Upper lobe of left lung (tissue), 6 donors: ENCODE data around the gene RDH5. TPM values are rescaled to one million over a fixed set of nuclear protein-coding genes. Genes with fewer than 3 reads are reported as not detected.

ENCODE experiments used
- ATAC-seq, 2 donors: fragments of 200-7000 bp; cut with Tn5 transposase; one replicate each; pipeline ENCODE4 v1.9.1; 2022; ENCODE audit warnings: mild to moderate bottlenecking in 2 of 2, moderate library complexity in 2 of 2; ENCODE audit not compliant: low FRiP score in 2 of 2
- DNase-seq, 2 donors: peaks; one replicate each; pipeline ENCODE4 v3.0.0-alpha.2; 2019 to 2020
- H3K27ac ChIP-seq, 4 donors: fragments of 200-600 bp; sonication (generic); one replicate each; pipeline ENCODE4 v1.5.1; 2016 to 2019
- H3K27me3 ChIP-seq, 4 donors: fragments of 200-600 bp; sonication (generic); one replicate each; pipeline ENCODE4 v1.5.1; 2017 to 2019
- H3K36me3 ChIP-seq, 4 donors: fragments of 200-600 bp; sonication (generic); one replicate each; pipeline ENCODE4 v1.5.1; 2016 to 2019
- H3K4me1 ChIP-seq, 4 donors: fragments of 200-600 bp; sonication (generic); one replicate each; pipeline ENCODE4 v1.5.1; 2018 to 2019
- H3K4me3 ChIP-seq, 4 donors: fragments of 200-600 bp; sonication (generic); one replicate each; pipeline ENCODE4 v1.5.1; 2017 to 2019; ENCODE audit warnings: mild to moderate bottlenecking in 2 of 4, moderate library complexity in 1 of 4
- H3K9me3 ChIP-seq, 4 donors: fragments of 200-600 bp; sonication (generic); one replicate each; pipeline ENCODE4 v1.5.1; 2018 to 2019
- EP300 ChIP-seq, 4 donors: sonication (generic); formaldehyde crosslinking; IDR thresholded peaks; one replicate each; pipeline ENCODE4 v1.5.1; 2017; ENCODE audit warnings: antibody characterized with exemption in 4 of 4, control low read depth in 2 of 4
- POLR2A ChIP-seq, 4 donors: fragments of 450-650 bp; IDR thresholded peaks; one replicate each; pipeline ENCODE4 v1.5.1; 2016 to 2017; ENCODE audit warnings: antibody characterized with exemption in 4 of 4, mild to moderate bottlenecking in 2 of 4
- POLR2AphosphoS5 ChIP-seq, 2 donors: sonication (generic); formaldehyde crosslinking; IDR thresholded peaks; one replicate each; pipeline ENCODE4 v1.5.1; 2017; ENCODE audit warnings: antibody characterized with exemption in 2 of 2
- WGBS, 2 donors: methylation state at CpG; one replicate each; pipeline ENCODE4 v1.1.5; 2017 to 2018; 5-methylcytosine and 5-hydroxymethylcytosine counted together
- total RNA-seq, 6 donors: library from RNA; depleted of rRNA in 4 of 6; stranded (reverse); fragments of >200 nt in 4 of 6; gene quantifications; one replicate each; pipeline versions ENCODE4 v1.1.0 to v1.2.1, GENCODE V29; 2016 to 2021
- TF ChIP-seq, protein P1 (sequence below), 6 experiments: fragments of 450-650 bp in 4 of 6; fragments of 200-600 bp in 2 of 6; sonication (generic) in 2 of 6; IDR thresholded peaks; one replicate each; pipeline ENCODE4 v1.5.1; 2016 to 2019; ENCODE audit warnings: antibody characterized with exemption in 6 of 6
- donor health status: DM: no; HTN: no; CAD: no; lungs with moderate emphysema.
- donor health status: DM: no; HTN: yes; CAD: no; lungs with severe emphysema.

Gene RDH5
- total RNA-seq, 6 donors from 2014 or later: 3.8 to 37.7 (median 5.6) TPM

DNA sequence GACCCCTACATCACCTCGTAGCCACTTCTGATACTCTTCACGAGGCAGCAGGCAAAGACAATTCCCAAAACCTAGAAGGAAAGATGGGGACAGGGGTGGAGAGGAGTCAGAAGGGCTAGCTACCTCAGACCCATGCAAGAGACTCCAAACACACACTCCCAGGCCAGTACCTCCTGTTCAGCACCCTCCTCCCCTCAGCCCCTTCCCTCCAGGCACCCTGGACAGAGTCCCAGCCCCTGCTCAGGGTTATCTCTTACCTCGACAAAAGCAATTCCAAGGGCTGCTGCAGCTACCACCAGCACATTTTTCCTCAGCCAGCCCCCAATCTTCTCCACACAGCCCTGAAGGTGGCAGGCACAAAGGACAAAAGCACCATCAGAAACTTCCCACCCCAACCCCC, 5.4 kb downstream of the RDH5 start:
- ATAC-seq: no peak
- Histone ChIP-seq H3K27ac (no peak overlapping the region), H3K4me3 (no peak overlapping the region), H3K9me3 (no peaks in the 10 kb centered on the region), H3K36me3 (peaks cover 10 to 46% (median 39%) of the 10 kb centered on the region in 4 donors), H3K4me1 (peaks cover 23 to 72% (median 35%) of the 10 kb centered on the region in 4 donors), H3K27me3 (no peaks in the 10 kb centered on the region)
- TF ChIP-seq EP300 (IDR thresholded peaks at IDR 0.05): no peak
- TF ChIP-seq POLR2AphosphoS5 (IDR thresholded peaks at IDR 0.05): no peak
- no peak for TF ChIP-seq POLR2A (IDR thresholded peaks at IDR 0.05)
- TF ChIP-seq, protein P1, sequence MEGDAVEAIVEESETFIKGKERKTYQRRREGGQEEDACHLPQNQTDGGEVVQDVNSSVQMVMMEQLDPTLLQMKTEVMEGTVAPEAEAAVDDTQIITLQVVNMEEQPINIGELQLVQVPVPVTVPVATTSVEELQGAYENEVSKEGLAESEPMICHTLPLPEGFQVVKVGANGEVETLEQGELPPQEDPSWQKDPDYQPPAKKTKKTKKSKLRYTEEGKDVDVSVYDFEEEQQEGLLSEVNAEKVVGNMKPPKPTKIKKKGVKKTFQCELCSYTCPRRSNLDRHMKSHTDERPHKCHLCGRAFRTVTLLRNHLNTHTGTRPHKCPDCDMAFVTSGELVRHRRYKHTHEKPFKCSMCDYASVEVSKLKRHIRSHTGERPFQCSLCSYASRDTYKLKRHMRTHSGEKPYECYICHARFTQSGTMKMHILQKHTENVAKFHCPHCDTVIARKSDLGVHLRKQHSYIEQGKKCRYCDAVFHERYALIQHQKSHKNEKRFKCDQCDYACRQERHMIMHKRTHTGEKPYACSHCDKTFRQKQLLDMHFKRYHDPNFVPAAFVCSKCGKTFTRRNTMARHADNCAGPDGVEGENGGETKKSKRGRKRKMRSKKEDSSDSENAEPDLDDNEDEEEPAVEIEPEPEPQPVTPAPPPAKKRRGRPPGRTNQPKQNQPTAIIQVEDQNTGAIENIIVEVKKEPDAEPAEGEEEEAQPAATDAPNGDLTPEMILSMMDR (IDR thresholded peaks at IDR 0.05): no peak
- DNase-seq: no peak
- WGBS, 2 donors: 69 to 77% methylated on average over 3 of the region's 3 CpGs

DNA sequence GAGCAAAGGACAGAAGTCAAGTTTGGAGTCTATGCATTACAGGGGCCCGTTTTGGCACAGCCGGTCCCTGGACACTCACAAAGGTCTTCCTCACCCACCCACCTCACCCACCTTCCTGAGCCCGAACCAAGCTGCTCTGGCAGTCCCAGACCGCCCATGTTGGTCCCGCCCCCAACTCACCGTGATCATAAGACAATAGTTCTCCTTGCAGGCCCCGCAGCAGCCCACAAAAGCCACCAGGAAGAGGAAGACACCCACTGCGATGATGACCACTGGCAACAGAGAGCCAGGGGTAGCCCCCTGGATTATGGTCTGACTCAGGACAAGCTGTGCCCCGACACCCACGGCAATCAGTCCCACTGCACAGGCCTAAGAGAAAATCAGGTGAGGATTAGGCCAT, 6.8 kb downstream of the RDH5 start:
- no peak for TF ChIP-seq EP300 (IDR thresholded peaks at IDR 0.05)
- no peak for TF ChIP-seq POLR2AphosphoS5 (IDR thresholded peaks at IDR 0.05)
- TF ChIP-seq, protein P1 (IDR thresholded peaks at IDR 0.05): no peak
- TF ChIP-seq POLR2A (IDR thresholded peaks at IDR 0.05): no peak
- WGBS, 2 donors: 42 to 49% methylated on average over 4 to 10 of the region's 10 CpGs
- no peak for DNase-seq
- peak overlapping the region; percentile 98 to 100 (median 98) for H3K27ac ChIP-seq
- H3K4me1 ChIP-seq: peaks cover 29 to 70% (median 32%) of the 10 kb centered on the region in 4 donors
- H3K36me3 ChIP-seq: peaks cover 10 to 46% (median 39%) of the 10 kb centered on the region in 4 donors
- H3K4me3 ChIP-seq: peak overlapping the region in 3 of 4 donors; percentile 80 to 90 (median 89)
- H3K9me3 ChIP-seq: no peaks in the 10 kb centered on the region
- ATAC-seq: no peak
- no peaks in the 10 kb centered on the region for H3K27me3 ChIP-seq

GRCh38 chr12:55727643-55728185, 7.5 kb downstream of the RDH5 start:
- peak; percentile 6 to 41 for ATAC-seq
- Histone ChIP-seq H3K9me3 (no peaks in the 10 kb centered on the region), H3K4me3 (peak overlapping the region; percentile 55 to 90 (median 84)), H3K4me1 (peaks cover 29 to 70% (median 32%) of the 10 kb centered on the region in 4 donors), H3K27ac (peak overlapping the region; percentile 98 to 100 (median 98)), H3K27me3 (no peaks in the 10 kb centered on the region), H3K36me3 (peaks cover 10 to 45% (median 37%) of the 10 kb centered on the region in 4 donors)
- TF ChIP-seq POLR2A (IDR thresholded peaks at IDR 0.05) (peak in 2 of 4 donors; percentile 15 to 41), POLR2AphosphoS5 (IDR thresholded peaks at IDR 0.05) (peak; percentile 12 to 44), EP300 (IDR thresholded peaks at IDR 0.05) (no peak)
- TF ChIP-seq, protein P1 (IDR thresholded peaks at IDR 0.05): no peak
- 14 to 17% methylated on average over 9 of the region's 9 CpGs for WGBS, 2 donors
- peak in 1 of 2 donors; percentile 87 for DNase-seq

DNA sequence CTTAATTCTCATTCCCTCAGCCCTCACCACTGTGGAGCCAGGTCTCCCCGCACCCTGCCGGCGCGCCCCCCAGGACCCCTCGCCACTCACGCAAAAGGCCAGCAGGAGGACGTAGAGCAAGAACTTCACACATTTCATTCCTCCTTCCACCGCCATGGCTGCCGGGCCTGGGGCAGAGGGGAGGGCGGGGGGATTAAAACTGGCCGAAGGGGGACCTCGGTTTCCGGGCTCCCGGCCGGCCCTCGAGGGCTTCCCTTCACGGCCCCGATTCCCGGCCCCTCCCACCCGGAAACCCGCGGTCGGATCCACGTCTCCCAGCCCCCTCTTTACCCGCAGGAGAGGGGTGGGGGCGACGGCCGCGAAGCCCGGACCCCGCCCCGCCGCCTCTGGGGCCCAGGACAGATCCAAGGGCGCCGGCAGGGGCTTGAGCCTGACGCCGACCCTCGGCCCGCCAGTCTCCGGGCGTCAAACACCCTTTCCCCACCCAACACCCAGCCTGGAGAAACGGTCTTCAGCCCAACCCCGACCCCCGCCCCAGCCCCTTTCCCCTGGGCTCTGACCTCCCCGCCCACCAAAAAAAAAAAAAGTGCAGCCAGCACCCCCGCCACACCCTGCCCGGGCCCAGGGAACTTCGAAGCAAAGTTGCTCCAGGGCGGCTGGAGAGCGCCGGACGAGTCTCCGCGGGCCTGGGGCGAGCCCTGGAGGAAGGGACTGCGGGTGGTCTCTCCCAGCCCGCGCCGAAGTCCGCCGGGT, 8.2 kb downstream of the RDH5 start:
- Histone ChIP-seq H3K27me3 (no peaks in the 10 kb centered on the region), H3K4me1 (peaks cover 29 to 70% (median 32%) of the 10 kb centered on the region in 4 donors), H3K9me3 (no peaks in the 10 kb centered on the region), H3K4me3 (peak overlapping the region; percentile 55 to 90 (median 84)), H3K27ac (peak overlapping the region; percentile 98 to 100 (median 98)), H3K36me3 (peaks cover 10 to 38% (median 35%) of the 10 kb centered on the region in 4 donors)
- TF ChIP-seq, protein P1 (IDR thresholded peaks at IDR 0.05): peak in 1 of 6 experiments; percentile 13
- TF ChIP-seq POLR2AphosphoS5 (IDR thresholded peaks at IDR 0.05) (peak in 1 of 2 donors; percentile 8), EP300 (IDR thresholded peaks at IDR 0.05) (no peak)
- 0% methylated on average over 30 to 59 of the region's 61 CpGs for WGBS, 2 donors
- DNase-seq: peak; percentile 83 to 93
- peak; percentile 68 to 69 for ATAC-seq
